ENCODE data around the gene TNIK. TPM values are rescaled to one million over a fixed set of nuclear protein-coding genes. Genes with fewer than 3 reads are reported as not detected.

TNIK gene
- total RNA-seq, 2 donors from 2014 or later: 32.2 to 43.2 TPM

GRCh38 chr3:171269542-171269941 lies 190.7 kb downstream of the TNIK start:
- H3K9me3 Mint-ChIP-seq: no peaks in the 10 kb centered on the region
- peak overlapping the region; percentile 47 for H3K27ac Mint-ChIP-seq

DNA sequence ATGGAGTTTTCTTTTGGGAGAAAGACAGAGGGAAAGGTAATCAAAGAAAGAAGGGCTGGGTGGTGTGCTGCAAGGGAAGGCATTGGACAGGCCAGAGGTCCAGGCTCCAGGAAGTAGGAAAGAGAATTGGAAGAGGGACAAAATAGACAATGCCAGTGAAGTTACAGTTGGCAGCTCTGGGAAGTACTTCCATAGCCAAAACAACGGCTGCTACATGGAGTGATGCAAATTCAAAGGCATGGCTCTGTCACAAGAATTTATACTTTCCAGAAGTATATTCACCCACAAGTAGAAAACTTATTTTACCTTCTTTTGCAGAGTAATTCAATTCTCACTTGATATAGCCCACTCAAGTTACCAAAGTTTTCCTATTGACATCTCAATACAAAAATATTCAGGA lies 191.5 kb downstream of the TNIK start:
- Mint-ChIP-seq H3K27ac (no peak overlapping the region), H3K9me3 (no peaks in the 10 kb centered on the region), H3K4me3 (peak overlapping the region; percentile 25 to 33)

More at GRCh38 chr3:171269542-171269941, 190.7 kb downstream of the TNIK start:
- DNase-seq (no peak), ATAC-seq (replicated peaks in 1 of 2) (peak; percentile 46 to 53)
- H3K36me3 Mint-ChIP-seq (ENCODE audit: insufficient read depth in 2 of 2): no peaks in the 10 kb centered on the region
- H3K4me3 Mint-ChIP-seq: peak overlapping the region; percentile 31 to 80
- H3K4me1 Mint-ChIP-seq (ENCODE audit: low read depth): peaks cover 71% of the 10 kb centered on the region
- no peaks in the 10 kb centered on the region for H3K27me3 Mint-ChIP-seq (ENCODE audit: low read depth)

DNA sequence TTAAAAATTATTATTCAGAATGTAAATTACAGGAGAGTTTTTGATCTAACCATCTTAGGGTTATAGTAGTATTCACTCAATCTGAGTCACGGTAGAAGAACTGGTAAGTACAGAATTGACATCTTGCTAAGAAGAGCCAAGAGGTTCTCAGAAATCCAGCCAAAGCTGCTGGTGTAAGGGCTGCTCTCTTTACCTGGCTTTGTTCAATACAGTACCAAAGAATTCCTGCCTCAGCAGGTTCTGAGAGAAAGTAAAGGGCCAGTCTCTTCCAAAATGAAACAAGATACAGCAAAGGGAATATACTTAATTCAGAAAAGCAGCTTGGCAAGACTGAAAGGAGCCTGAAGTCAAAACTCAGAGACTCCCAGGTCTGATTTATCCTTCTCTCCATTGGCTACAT lies 193.1 kb downstream of the TNIK start:
- H3K4me1 Mint-ChIP-seq (ENCODE audit: low read depth): peaks cover 80% of the 10 kb centered on the region
- ATAC-seq (replicated peaks in 1 of 2) (peak; percentile 91 to 94), DNase-seq (no peak)
- H3K9me3 Mint-ChIP-seq: no peaks in the 10 kb centered on the region
- H3K27me3 Mint-ChIP-seq (ENCODE audit: low read depth): no peaks in the 10 kb centered on the region
- H3K27ac Mint-ChIP-seq: peak overlapping the region; percentile 91
- H3K4me3 Mint-ChIP-seq: peak overlapping the region; percentile 56 to 81
- H3K36me3 Mint-ChIP-seq (ENCODE audit: insufficient read depth in 2 of 2): no peaks in the 10 kb centered on the region

More for the DNA sequence above, 191.5 kb downstream of the TNIK start:
- DNase-seq: no peak
- H3K27me3 Mint-ChIP-seq (ENCODE audit: low read depth): no peaks in the 10 kb centered on the region
- no peak for ATAC-seq (replicated peaks in 1 of 2)
- H3K4me1 Mint-ChIP-seq (ENCODE audit: low read depth): peaks cover 66% of the 10 kb centered on the region
- H3K36me3 Mint-ChIP-seq (ENCODE audit: insufficient read depth in 2 of 2): no peaks in the 10 kb centered on the region

GRCh38 chr3:171266740-171267073 lies 193.5 kb downstream of the TNIK start:
- peak; percentile 28 to 31 for ATAC-seq (replicated peaks in 1 of 2)

GRCh38 chr3:171266034-171266739 lies 194.0 kb downstream of the TNIK start:
- H3K4me3 Mint-ChIP-seq: peak overlapping the region; percentile 56 to 72
- H3K9me3 Mint-ChIP-seq: no peaks in the 10 kb centered on the region
- DNase-seq: no peak

More at GRCh38 chr3:171266740-171267073, 193.5 kb downstream of the TNIK start:
- no peaks in the 10 kb centered on the region for H3K27me3 Mint-ChIP-seq (ENCODE audit: low read depth)
- no peaks in the 10 kb centered on the region for H3K9me3 Mint-ChIP-seq
- no peak for DNase-seq
- H3K4me1 Mint-ChIP-seq (ENCODE audit: low read depth): peaks cover 84% of the 10 kb centered on the region
- no peaks in the 10 kb centered on the region for H3K36me3 Mint-ChIP-seq (ENCODE audit: insufficient read depth in 2 of 2)
- peak overlapping the region; percentile 74 for H3K27ac Mint-ChIP-seq
- peak overlapping the region; percentile 56 to 72 for H3K4me3 Mint-ChIP-seq

GRCh38 chr3:171264758-171265157 lies 195.4 kb downstream of the TNIK start:
- DNase-seq (no peak), ATAC-seq (replicated peaks in 1 of 2) (no peak)
- no peaks in the 10 kb centered on the region for H3K36me3 Mint-ChIP-seq (ENCODE audit: insufficient read depth in 2 of 2)
- no peaks in the 10 kb centered on the region for H3K9me3 Mint-ChIP-seq
- no peaks in the 10 kb centered on the region for H3K27me3 Mint-ChIP-seq (ENCODE audit: low read depth)
- H3K27ac Mint-ChIP-seq: no peak overlapping the region
- peaks cover 88% of the 10 kb centered on the region for H3K4me1 Mint-ChIP-seq (ENCODE audit: low read depth)
- H3K4me3 Mint-ChIP-seq: no peak overlapping the region

More at GRCh38 chr3:171266034-171266739, 194.0 kb downstream of the TNIK start:
- Mint-ChIP-seq H3K36me3 (ENCODE audit: insufficient read depth in 2 of 2) (no peaks in the 10 kb centered on the region), H3K4me1 (ENCODE audit: low read depth) (peaks cover 89% of the 10 kb centered on the region), H3K27ac (peak overlapping the region; percentile 74), H3K27me3 (ENCODE audit: low read depth) (no peaks in the 10 kb centered on the region)
- ATAC-seq (replicated peaks in 1 of 2): no peak

GRCh38 chr3:171262431-171262830 lies 197.8 kb downstream of the TNIK start:
- ATAC-seq (replicated peaks in 1 of 2): no peak
- Mint-ChIP-seq H3K4me3 (no peak overlapping the region), H3K9me3 (peaks cover 0 to 2% of the 10 kb centered on the region in 2 donors), H3K27ac (no peak overlapping the region), H3K27me3 (ENCODE audit: low read depth) (no peaks in the 10 kb centered on the region), H3K4me1 (ENCODE audit: low read depth) (peaks cover 90% of the 10 kb centered on the region), H3K36me3 (ENCODE audit: insufficient read depth in 2 of 2) (peaks cover 0 to 2% of the 10 kb centered on the region in 2 donors)
- DNase-seq: no peak

GRCh38 chr3:171261487-171261886 lies 198.7 kb downstream of the TNIK start:
- Mint-ChIP-seq H3K36me3 (ENCODE audit: insufficient read depth in 2 of 2) (peaks cover 0 to 2% of the 10 kb centered on the region in 2 donors), H3K27me3 (ENCODE audit: low read depth) (no peaks in the 10 kb centered on the region), H3K9me3 (peaks cover 0 to 2% of the 10 kb centered on the region in 2 donors), H3K4me3 (peak overlapping the region in 1 of 2 donors; percentile 37), H3K27ac (no peak overlapping the region), H3K4me1 (ENCODE audit: low read depth) (peaks cover 90% of the 10 kb centered on the region)
- no peak for ATAC-seq (replicated peaks in 1 of 2)
- no peak for DNase-seq

DNA sequence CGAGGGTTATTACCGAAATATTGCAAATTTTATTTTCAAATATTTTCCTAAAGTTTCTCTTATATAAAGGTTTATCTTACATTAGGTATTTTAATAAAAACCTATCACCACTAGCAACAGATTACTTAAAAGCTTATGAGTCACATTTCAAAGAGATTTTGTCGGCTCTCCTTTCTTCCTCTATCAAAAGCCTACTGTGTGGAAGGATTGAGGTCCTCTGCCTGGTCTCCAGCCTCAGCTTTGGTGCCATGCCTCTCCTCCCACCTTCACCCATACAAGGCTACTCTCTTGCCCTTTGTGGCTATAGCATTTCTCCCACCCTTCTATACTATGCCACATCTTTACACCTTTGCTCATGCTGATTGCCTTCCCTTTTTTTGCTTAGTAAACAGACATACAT lies 199.3 kb downstream of the TNIK start:
- peak overlapping the region in 1 of 2 donors; percentile 37 for H3K4me3 Mint-ChIP-seq
- H3K27me3 Mint-ChIP-seq (ENCODE audit: low read depth): no peaks in the 10 kb centered on the region
- no peak overlapping the region for H3K27ac Mint-ChIP-seq
- DNase-seq (no peak), ATAC-seq (replicated peaks in 1 of 2) (no peak)
- H3K36me3 Mint-ChIP-seq (ENCODE audit: insufficient read depth in 2 of 2): peaks cover 0 to 2% of the 10 kb centered on the region in 2 donors
- peaks cover 90% of the 10 kb centered on the region for H3K4me1 Mint-ChIP-seq (ENCODE audit: low read depth)
- H3K9me3 Mint-ChIP-seq: peaks cover 0 to 2% of the 10 kb centered on the region in 2 donors

DNA sequence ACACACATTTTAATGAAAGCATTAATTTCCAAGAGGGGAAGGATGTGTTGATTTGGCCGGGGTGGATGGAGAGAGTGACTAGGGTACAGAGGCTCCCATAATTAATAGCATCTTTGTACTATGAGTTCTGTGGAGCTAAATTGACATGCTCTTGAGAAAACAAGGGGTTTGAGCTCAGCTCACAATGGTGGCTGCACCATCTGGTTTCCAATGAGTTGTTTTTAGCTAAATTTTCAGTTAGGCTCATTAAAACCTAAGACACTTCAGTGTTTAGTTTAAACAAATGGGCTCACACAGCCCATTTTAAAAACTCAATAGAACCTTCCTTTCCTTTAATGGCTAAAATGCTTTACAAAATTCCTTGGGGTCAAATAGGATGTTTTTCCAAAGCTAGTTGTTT lies 199.7 kb downstream of the TNIK start:
- Mint-ChIP-seq H3K36me3 (ENCODE audit: insufficient read depth in 2 of 2) (peaks cover 0 to 2% of the 10 kb centered on the region in 2 donors), H3K27ac (no peak overlapping the region), H3K4me3 (no peak overlapping the region), H3K4me1 (ENCODE audit: low read depth) (peaks cover 90% of the 10 kb centered on the region), H3K27me3 (ENCODE audit: low read depth) (no peaks in the 10 kb centered on the region), H3K9me3 (peaks cover 0 to 2% of the 10 kb centered on the region in 2 donors)
- ATAC-seq (replicated peaks in 1 of 2): no peak
- DNase-seq: no peak

DNA sequence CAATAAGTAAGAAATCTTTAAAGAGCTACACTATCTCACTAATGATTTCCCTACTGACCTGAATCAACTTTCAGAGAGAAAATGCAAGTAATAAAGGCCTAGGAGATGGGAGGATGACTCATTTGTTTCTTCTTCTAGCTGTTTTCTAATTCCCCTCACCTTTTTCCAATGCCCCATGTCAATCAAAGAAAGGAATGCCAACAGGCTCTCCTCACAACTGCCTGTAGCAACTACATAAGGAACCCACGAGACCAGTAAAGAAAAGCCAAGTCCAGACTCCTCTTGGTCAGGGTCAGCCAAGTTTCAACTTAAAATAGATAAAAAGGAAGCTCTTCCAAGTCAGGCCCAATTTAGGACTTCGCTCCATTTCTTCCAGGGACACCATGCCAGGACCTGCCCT lies 201.9 kb downstream of the TNIK start:
- Mint-ChIP-seq H3K27ac (peak overlapping the region; percentile 78), H3K9me3 (peaks cover 0 to 2% of the 10 kb centered on the region in 2 donors), H3K36me3 (ENCODE audit: insufficient read depth in 2 of 2) (peaks cover 0 to 2% of the 10 kb centered on the region in 2 donors), H3K27me3 (ENCODE audit: low read depth) (no peaks in the 10 kb centered on the region), H3K4me1 (ENCODE audit: low read depth) (peaks cover 94% of the 10 kb centered on the region), H3K4me3 (peak overlapping the region; percentile 20 to 49)
- DNase-seq: no peak
- ATAC-seq (replicated peaks in 1 of 2): no peak

GRCh38 chr3:171257251-171258203 lies 202.7 kb downstream of the TNIK start:
- no peak for DNase-seq
- Mint-ChIP-seq H3K27me3 (ENCODE audit: low read depth) (no peaks in the 10 kb centered on the region), H3K4me1 (ENCODE audit: low read depth) (peaks cover 94% of the 10 kb centered on the region), H3K36me3 (ENCODE audit: insufficient read depth in 2 of 2) (peaks cover 0 to 2% of the 10 kb centered on the region in 2 donors), H3K9me3 (peaks cover 0 to 3% of the 10 kb centered on the region in 2 donors), H3K27ac (peak overlapping the region; percentile 91), H3K4me3 (peak overlapping the region; percentile 63 to 81)
- ATAC-seq (replicated peaks in 1 of 2): peak; percentile 21 to 46

Measured in activated T-cell treated with anti-CD3 and anti-CD28 coated beads, Interleukin-2, amount 50 U/mL, for 72 hours (primary cell).